K562 (cell line): ENCODE data around the gene SLC45A3. TPM values are rescaled to one million over a fixed set of nuclear protein-coding genes. Genes with fewer than 3 reads are reported as not detected.

ENCODE experiments used
- BMI1 ChIP-seq: fragments of 150-350 bp; IDR thresholded peaks from 2 replicates; pipeline ENCODE4 v1.6.1; 2014; ENCODE audit warnings: low read length
- BRD9 ChIP-seq: fragments of 450-650 bp; IDR thresholded peaks from 2 replicates; pipeline ENCODE4 v1.6.1; 2018; ENCODE audit warnings: low read depth; ENCODE audit not compliant: partially characterized antibody
- CREB3 ChIP-seq: fragments of 450-650 bp; conservative IDR thresholded peaks from 2 replicates; pipeline ENCODE4 v1.6.1; 2016; ENCODE audit warnings: missing genetic modification characterization, low read depth, mild to moderate bottlenecking, missing compliant biosample characterization, moderate library complexity
- EGR1 ChIP-seq: fragments of 450-650 bp; conservative IDR thresholded peaks from 2 replicates; pipeline ENCODE4 v1.6.1; 2017; ENCODE audit warnings: mild to moderate bottlenecking
- FOSL1 ChIP-seq: fragments of 200-800 bp; sonication (Bioruptor generic); conservative IDR thresholded peaks from 2 replicates; pipeline ENCODE4 v1.6.1; 2016; ENCODE audit warnings: missing genetic modification characterization, missing compliant biosample characterization
- FOXP1 ChIP-seq: sonication (generic); formaldehyde crosslinking; IDR thresholded peaks from 2 replicates; pipeline ENCODE4 v1.8.0; 2022; ENCODE audit warnings: mild to moderate bottlenecking, missing genetic modification reagents
- HDAC2 ChIP-seq: fragments of 450-650 bp; IDR thresholded peaks from 2 replicates; pipeline ENCODE4 v1.6.1; 2016; ENCODE audit warnings: mild to moderate bottlenecking
- MYNN ChIP-seq, 2 experiments: sonication (generic); formaldehyde crosslinking in 1 of 2; IDR thresholded peaks; 2 replicates each; pipeline versions ENCODE4 v1.5.0 to v1.6.1; 2016 to 2020; ENCODE audit warnings: antibody characterized with exemption in 1 of 2, missing genetic modification reagents in 1 of 2
- NCOA1 ChIP-seq: fragments of 450-650 bp; IDR thresholded peaks from 2 replicates; pipeline ENCODE4 v1.6.1; 2016; ENCODE audit warnings: low read depth
- PCBP1 ChIP-seq: fragments of 200-400 bp; formaldehyde crosslinking; IDR thresholded peaks from 2 replicates; pipeline ENCODE4 v1.6.1; 2018; ENCODE audit warnings: mild to moderate bottlenecking, low read depth, low read length; ENCODE audit not compliant: poor library complexity, severe bottlenecking
- SIN3B ChIP-seq: fragments of 450-650 bp; IDR thresholded peaks from 2 replicates; pipeline ENCODE4 v1.6.1; 2017; ENCODE audit warnings: low read depth, mild to moderate bottlenecking, moderate library complexity
- SRSF3 ChIP-seq: fragments of 200-400 bp; formaldehyde crosslinking; IDR thresholded peaks from 2 replicates; pipeline ENCODE4 v1.6.1; 2016; ENCODE audit warnings: mild to moderate bottlenecking, low read length, moderate library complexity; ENCODE audit not compliant: insufficient read depth
- TAF15 ChIP-seq: fragments of 200-400 bp; formaldehyde crosslinking; IDR thresholded peaks from 2 replicates; pipeline ENCODE4 v1.6.1; 2017; ENCODE audit warnings: mild to moderate bottlenecking, low read depth, low read length, moderate library complexity
- ZNF133 ChIP-seq: fragments of 250-450 bp; sonication (Bioruptor Pico); IDR thresholded peaks from 2 replicates; pipeline ENCODE4 v1.4.0; 2020; ENCODE audit warnings: mild to moderate bottlenecking
- ZNF445 ChIP-seq: fragments of 250-450 bp; sonication (Bioruptor Pico); IDR thresholded peaks from 2 replicates; pipeline ENCODE4 v1.4.0; 2020; ENCODE audit warnings: low read depth, mild to moderate bottlenecking, moderate library complexity
- ZNF609 ChIP-seq: sonication (generic); formaldehyde crosslinking; IDR thresholded peaks from 2 replicates; pipeline ENCODE4 v1.8.1; 2023; ENCODE audit warnings: missing genetic modification reagents, mild to moderate bottlenecking, borderline replicate concordance
- ZNF707 ChIP-seq: fragments of 250-450 bp; sonication (Bioruptor Pico); conservative IDR thresholded peaks from 2 replicates; pipeline ENCODE4 v1.8.0; 2022; ENCODE audit warnings: inconsistent platforms, mild to moderate bottlenecking, moderate library complexity
- polyA plus RNA-seq, 8 experiments: library from polyadenylated mRNA; depleted of rRNA in 4 of 8; stranded (reverse) in 5 of 8; unstranded in 3 of 8; fragments of >200 nt; fragmentation: Nextera tagmentation in 2 of 8; fragmentation: Illumina TruSeq in 1 of 8; extraction: Ambion mirVana in 2 of 8; extraction: Trizol in 1 of 8; gene quantifications; 2 replicates each; pipeline versions ENCODE4 v1.2.1 to v1.2.3, GENCODE V29; 2011 to 2014; ENCODE audit warnings: inconsistent platforms in 1 of 8, missing spikeins in 1 of 8
- total RNA-seq, 7 experiments: library from RNA; depleted of rRNA in 6 of 7; stranded (reverse); fragments of >200 nt in 6 of 7; fragmentation: Illumina TruSeq in 2 of 7; extraction: Trizol in 2 of 7; gene quantifications; 2 replicates each; pipeline versions ENCODE4 v1.2.1 to v1.2.3, GENCODE V29; 2011 to 2021; ENCODE audit warnings: low replicate concordance in 1 of 7
- TF ChIP-seq, protein P1 (sequence below): fragments of 450-650 bp; formaldehyde crosslinking; conservative IDR thresholded peaks from 2 replicates; pipeline ENCODE4 v1.4.0; 2022; ENCODE audit warnings: mild to moderate bottlenecking, missing genetic modification characterization
- TF ChIP-seq, protein P2 (sequence below): sonication (generic); formaldehyde crosslinking; IDR thresholded peaks from 2 replicates; pipeline ENCODE4 v1.8.0; 2022; ENCODE audit warnings: mild to moderate bottlenecking, missing genetic modification reagents
- TF ChIP-seq, protein P3 (sequence below): fragments of 450-650 bp; IDR thresholded peaks from 2 replicates; pipeline ENCODE4 v1.6.1; 2016; ENCODE audit warnings: low read depth, mild to moderate bottlenecking, moderate library complexity

The SLC45A3 gene
- total and polyA plus RNA-seq, 9 of the 15 experiments (the other 6 are each of a cell fraction or from before 2014, with no cell fraction given): 0.06 to 3.3 (median 1.3) TPM

DNA sequence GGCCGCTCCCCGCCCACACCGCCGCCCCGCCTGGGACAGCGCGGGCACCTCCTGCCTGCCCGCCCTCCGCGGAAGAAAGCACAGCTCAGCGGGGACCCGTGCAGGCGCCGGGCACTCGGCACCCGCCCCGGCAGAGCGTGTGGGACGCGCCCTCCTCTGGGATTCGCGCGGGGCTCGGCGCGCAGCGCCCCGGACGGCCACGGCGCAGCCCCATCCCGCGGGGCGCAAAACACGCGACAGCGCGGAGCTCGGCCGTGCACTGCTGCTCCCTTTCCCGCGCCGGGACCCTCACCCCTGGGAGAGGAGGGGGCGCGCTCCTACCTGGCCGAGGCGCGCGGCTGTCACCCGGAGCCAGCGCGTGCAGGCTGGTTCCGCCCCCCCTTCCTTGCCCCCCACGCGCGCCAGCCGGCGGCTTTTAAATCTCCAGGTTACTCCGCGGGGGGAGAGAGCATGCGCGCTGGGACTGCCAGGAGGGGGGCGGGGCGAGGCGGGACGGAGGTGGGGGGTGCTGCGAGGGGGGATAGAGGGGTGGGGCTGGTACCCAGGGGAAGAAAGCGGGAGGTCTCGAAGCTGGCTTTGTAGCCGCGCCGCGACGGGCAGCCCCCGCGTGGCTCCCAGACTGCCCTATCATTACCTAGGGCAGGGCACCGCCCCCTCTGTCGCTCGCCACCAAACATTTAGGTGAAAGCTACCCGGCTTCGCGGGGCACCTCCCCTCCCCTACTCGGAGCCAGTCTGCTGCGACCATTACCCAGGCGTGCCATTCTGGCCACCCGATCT lies at the start of gene SLC45A3 (continued):
- TF ChIP-seq, protein P1, sequence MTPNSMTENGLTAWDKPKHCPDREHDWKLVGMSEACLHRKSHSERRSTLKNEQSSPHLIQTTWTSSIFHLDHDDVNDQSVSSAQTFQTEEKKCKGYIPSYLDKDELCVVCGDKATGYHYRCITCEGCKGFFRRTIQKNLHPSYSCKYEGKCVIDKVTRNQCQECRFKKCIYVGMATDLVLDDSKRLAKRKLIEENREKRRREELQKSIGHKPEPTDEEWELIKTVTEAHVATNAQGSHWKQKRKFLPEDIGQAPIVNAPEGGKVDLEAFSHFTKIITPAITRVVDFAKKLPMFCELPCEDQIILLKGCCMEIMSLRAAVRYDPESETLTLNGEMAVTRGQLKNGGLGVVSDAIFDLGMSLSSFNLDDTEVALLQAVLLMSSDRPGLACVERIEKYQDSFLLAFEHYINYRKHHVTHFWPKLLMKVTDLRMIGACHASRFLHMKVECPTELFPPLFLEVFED (CRISPR knock-in tag): no peak
- TF ChIP-seq SIN3B (peak; percentile 63), SRSF3 (no peak), ZNF445 (CRISPR knock-in tag) (no peak), ZNF133 (CRISPR knock-in tag) (no peak), FOXP1 (CRISPR knock-in tag) (peak; percentile 23; the same call in 1 of the 2 replicates), NCOA1 (no peak), ZNF609 (CRISPR knock-in tag) (no peak), BMI1 (no peak), TAF15 (no peak), ZNF707 (CRISPR knock-in tag) (no peak), EGR1 (0 out of 2 replicates have a peak, but pooled peaks have one; percentile 16), MYNN (IDR thresholded peaks at IDR 0.05) (no peak), MYNN (CRISPR knock-in tag; IDR thresholded peaks at IDR 0.05) (no peak), PCBP1 (peak; percentile 37), CREB3 (tag) (no peak), FOSL1 (tag) (peak; percentile 79; the same call in 1 of the 2 replicates), BRD9 (no peak), HDAC2 (no peak)
- TF ChIP-seq, protein P2, sequence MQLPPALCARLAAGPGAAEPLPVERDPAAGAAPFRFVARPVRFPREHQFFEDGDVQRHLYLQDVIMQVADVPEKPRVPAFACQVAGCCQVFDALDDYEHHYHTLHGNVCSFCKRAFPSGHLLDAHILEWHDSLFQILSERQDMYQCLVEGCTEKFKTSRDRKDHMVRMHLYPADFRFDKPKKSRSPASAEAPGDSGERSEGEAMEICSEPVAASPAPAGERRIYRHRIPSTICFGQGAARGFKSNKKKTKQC (CRISPR knock-in tag): no peak
- TF ChIP-seq, protein P3, sequence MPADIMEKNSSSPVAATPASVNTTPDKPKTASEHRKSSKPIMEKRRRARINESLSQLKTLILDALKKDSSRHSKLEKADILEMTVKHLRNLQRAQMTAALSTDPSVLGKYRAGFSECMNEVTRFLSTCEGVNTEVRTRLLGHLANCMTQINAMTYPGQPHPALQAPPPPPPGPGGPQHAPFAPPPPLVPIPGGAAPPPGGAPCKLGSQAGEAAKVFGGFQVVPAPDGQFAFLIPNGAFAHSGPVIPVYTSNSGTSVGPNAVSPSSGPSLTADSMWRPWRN: no peak
